ENCODE results near the gene ARL15.
"Not testable (repeated sequence)": the region's sequence is repeated elsewhere in the genome, so short reads cannot be mapped to it uniquely, and the experiment has no call there.

The ARL15 gene

DNA sequence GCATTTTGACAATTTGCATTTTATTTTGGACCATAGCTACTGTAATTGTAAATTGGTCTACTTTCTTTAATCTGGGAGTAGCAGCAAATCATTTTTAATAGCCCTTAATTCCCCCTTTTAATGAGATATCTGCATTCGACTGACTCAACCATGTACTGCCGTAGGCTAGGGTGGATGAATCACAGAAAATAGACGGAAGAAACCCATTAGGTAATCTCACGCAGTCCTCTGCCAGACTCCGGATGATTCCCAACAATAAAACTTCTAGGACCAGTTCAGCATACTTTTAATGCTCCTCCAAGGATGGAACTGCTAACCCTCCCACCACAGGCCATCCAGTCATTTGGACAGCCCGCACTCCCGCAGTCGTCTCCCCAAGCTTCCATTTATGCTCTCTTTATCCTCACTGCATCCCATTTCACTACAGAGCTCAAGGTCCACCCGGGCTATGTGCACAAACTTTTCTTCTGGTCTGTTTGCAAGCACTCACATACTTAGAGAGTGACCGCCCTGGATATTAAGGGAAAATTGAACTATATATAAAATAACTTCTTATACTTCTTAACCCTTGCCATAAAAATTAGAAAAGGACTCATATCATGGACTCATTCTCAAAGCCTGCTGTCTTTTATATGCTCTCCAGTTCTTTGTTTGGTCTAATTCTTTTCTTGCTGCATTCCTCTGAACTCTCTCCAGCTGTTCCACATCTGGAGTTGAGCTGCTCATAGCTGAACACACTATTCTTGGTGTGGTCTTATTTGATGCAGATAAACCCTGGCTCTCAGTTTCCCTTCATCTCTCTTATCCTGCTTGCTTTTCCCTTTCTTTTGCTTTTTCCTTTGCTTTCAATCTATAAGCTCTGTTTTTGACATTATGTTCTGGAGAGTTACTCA, 326.6 kb downstream of the ARL15 start:
- no peak for DNase-seq (ENCODE audit: low read depth in 1 of 2, low spot score in 1 of 2)
- Histone ChIP-seq H3K27me3 (ENCODE audit: insufficient read depth, poor library complexity, severe bottlenecking) (no peaks in the 10 kb centered on the region), H3K4me3 (replicated peaks; ENCODE audit: insufficient read depth, low read length) (no peak overlapping the region), H3K27ac (replicated peaks) (no peak overlapping the region)
- TF ChIP-seq, protein P1, sequence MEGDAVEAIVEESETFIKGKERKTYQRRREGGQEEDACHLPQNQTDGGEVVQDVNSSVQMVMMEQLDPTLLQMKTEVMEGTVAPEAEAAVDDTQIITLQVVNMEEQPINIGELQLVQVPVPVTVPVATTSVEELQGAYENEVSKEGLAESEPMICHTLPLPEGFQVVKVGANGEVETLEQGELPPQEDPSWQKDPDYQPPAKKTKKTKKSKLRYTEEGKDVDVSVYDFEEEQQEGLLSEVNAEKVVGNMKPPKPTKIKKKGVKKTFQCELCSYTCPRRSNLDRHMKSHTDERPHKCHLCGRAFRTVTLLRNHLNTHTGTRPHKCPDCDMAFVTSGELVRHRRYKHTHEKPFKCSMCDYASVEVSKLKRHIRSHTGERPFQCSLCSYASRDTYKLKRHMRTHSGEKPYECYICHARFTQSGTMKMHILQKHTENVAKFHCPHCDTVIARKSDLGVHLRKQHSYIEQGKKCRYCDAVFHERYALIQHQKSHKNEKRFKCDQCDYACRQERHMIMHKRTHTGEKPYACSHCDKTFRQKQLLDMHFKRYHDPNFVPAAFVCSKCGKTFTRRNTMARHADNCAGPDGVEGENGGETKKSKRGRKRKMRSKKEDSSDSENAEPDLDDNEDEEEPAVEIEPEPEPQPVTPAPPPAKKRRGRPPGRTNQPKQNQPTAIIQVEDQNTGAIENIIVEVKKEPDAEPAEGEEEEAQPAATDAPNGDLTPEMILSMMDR (IDR thresholded peaks at IDR 0.05; ENCODE audit: insufficient read depth, low read length): no peak
- TF ChIP-seq GABPA (IDR thresholded peaks at IDR 0.05; ENCODE audit: low read depth): no peak
- TF ChIP-seq, protein P2, sequence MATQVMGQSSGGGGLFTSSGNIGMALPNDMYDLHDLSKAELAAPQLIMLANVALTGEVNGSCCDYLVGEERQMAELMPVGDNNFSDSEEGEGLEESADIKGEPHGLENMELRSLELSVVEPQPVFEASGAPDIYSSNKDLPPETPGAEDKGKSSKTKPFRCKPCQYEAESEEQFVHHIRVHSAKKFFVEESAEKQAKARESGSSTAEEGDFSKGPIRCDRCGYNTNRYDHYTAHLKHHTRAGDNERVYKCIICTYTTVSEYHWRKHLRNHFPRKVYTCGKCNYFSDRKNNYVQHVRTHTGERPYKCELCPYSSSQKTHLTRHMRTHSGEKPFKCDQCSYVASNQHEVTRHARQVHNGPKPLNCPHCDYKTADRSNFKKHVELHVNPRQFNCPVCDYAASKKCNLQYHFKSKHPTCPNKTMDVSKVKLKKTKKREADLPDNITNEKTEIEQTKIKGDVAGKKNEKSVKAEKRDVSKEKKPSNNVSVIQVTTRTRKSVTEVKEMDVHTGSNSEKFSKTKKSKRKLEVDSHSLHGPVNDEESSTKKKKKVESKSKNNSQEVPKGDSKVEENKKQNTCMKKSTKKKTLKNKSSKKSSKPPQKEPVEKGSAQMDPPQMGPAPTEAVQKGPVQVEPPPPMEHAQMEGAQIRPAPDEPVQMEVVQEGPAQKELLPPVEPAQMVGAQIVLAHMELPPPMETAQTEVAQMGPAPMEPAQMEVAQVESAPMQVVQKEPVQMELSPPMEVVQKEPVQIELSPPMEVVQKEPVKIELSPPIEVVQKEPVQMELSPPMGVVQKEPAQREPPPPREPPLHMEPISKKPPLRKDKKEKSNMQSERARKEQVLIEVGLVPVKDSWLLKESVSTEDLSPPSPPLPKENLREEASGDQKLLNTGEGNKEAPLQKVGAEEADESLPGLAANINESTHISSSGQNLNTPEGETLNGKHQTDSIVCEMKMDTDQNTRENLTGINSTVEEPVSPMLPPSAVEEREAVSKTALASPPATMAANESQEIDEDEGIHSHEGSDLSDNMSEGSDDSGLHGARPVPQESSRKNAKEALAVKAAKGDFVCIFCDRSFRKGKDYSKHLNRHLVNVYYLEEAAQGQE (IDR thresholded peaks at IDR 0.05; ENCODE audit: insufficient replicate concordance, low read depth): no peak
- no peak for TF ChIP-seq POLR2AphosphoS5 (IDR thresholded peaks at IDR 0.05; ENCODE audit: low read depth)

GRCh38 chr5:53982319-53982718, 328.1 kb downstream of the ARL15 start:
- H3K27ac ChIP-seq (replicated peaks); H3K27me3 ChIP-seq (ENCODE audit: insufficient read depth, poor library complexity, severe bottlenecking); DNase-seq (ENCODE audit: low read depth in 1 of 2, low spot score in 1 of 2); H3K4me3 ChIP-seq (replicated peaks; ENCODE audit: insufficient read depth, low read length): not testable (repeated sequence)

DNA sequence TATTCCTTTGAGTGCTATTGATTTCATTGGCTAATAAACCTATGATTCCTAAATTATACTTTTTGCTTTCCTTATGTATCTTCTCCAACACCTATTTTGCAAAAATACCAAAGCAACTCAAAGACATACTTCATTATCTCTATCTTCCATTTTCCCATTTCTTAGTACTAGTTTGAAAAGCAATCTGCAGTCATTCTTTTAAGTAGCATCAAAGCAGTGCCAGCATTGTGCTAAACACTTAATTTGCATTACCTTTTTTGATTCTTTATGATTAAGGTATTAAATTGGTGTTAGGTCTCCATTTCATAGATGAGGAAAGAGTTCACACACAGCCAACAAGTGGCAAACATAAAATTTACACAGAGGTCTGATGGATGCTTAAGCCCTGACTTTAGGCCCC, 330.3 kb downstream of the ARL15 start:
- no peak overlapping the region for H3K27ac ChIP-seq (replicated peaks)
- DNase-seq (ENCODE audit: low read depth in 1 of 2, low spot score in 1 of 2): no peak
- no peak overlapping the region for H3K4me3 ChIP-seq (replicated peaks; ENCODE audit: insufficient read depth, low read length)
- no peaks in the 10 kb centered on the region for H3K27me3 ChIP-seq (ENCODE audit: insufficient read depth, poor library complexity, severe bottlenecking)
- TF ChIP-seq, protein P2 (IDR thresholded peaks at IDR 0.05; ENCODE audit: insufficient replicate concordance, low read depth): no peak
- no peak for TF ChIP-seq SPI1 (IDR thresholded peaks at IDR 0.05; ENCODE audit: borderline replicate concordance, low read depth)
- TF ChIP-seq POLR2AphosphoS5 (IDR thresholded peaks at IDR 0.05; ENCODE audit: low read depth): no peak
- TF ChIP-seq, protein P1 (IDR thresholded peaks at IDR 0.05; ENCODE audit: insufficient read depth, low read length): no peak
- no peak for TF ChIP-seq GABPA (IDR thresholded peaks at IDR 0.05; ENCODE audit: low read depth)

- H3K4me3 ChIP-seq (replicated peaks; ENCODE audit: insufficient read depth, low read length): no peak overlapping the region
- no peak overlapping the region for H3K27ac ChIP-seq (replicated peaks)
- TF ChIP-seq SPI1 (IDR thresholded peaks at IDR 0.05; ENCODE audit: borderline replicate concordance, low read depth): no peak
- TF ChIP-seq POLR2AphosphoS5 (IDR thresholded peaks at IDR 0.05; ENCODE audit: low read depth): no peak
- TF ChIP-seq, protein P1 (IDR thresholded peaks at IDR 0.05; ENCODE audit: insufficient read depth, low read length): no peak
- TF ChIP-seq GABPA (IDR thresholded peaks at IDR 0.05; ENCODE audit: low read depth): no peak
- TF ChIP-seq, protein P2 (IDR thresholded peaks at IDR 0.05; ENCODE audit: insufficient replicate concordance, low read depth): no peak
- no peaks in the 10 kb centered on the region for H3K27me3 ChIP-seq (ENCODE audit: insufficient read depth, poor library complexity, severe bottlenecking)
- DNase-seq (ENCODE audit: low read depth in 1 of 2, low spot score in 1 of 2): no peak
Measured at GRCh38 chr5:53974021-53974420, 336.4 kb downstream of the ARL15 start.
